Endothelial cell of umbilical vein (primary cell): ENCODE results near the gene GKN2.

Experiments
- POLR2AphosphoS5 ChIP-seq: IDR thresholded peaks from 2 replicates; pipeline ENCODE4 v1.6.1; 2012; ENCODE audit warnings: low read depth, mild to moderate bottlenecking, control low read depth, low read length, moderate library complexity; ENCODE audit not compliant: insufficient read depth
- TF ChIP-seq, protein P1 (sequence below), 2 donors: IDR thresholded peaks; 1 replicate in 1 of 2; 2 replicates in 1 of 2; pipeline ENCODE4 v1.5.1; 2011; ENCODE audit warnings: low read length in 2 of 2, mild to moderate bottlenecking in 2 of 2, moderate library complexity in 2 of 2, control low read depth in 1 of 2, inconsistent platforms in 1 of 2, low read depth in 1 of 2; ENCODE audit not compliant: insufficient read depth in 1 of 2; ENCODE audit errors: extremely low read depth in 1 of 2

DNA sequence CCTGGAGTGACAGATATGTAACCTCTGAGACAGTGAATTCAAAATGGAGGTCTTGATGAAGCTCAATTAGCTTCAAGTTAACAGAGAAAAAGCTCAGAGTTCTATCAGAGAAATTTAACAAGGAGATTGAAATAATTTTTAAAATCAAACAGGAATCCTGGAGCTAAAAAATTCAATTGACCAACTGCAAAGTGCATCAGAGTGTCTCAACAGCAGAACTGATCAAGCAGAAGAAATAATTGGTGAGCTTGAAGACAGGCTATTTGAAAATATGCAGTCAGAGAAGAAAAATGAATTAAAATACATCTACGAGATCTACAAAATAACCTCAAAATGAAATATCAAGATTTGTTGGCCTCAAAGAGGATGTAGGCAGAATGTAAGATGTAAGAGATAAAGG lies 51.1 kb downstream of the GKN2 start:
- no peak for TF ChIP-seq POLR2AphosphoS5
- TF ChIP-seq, protein P1, sequence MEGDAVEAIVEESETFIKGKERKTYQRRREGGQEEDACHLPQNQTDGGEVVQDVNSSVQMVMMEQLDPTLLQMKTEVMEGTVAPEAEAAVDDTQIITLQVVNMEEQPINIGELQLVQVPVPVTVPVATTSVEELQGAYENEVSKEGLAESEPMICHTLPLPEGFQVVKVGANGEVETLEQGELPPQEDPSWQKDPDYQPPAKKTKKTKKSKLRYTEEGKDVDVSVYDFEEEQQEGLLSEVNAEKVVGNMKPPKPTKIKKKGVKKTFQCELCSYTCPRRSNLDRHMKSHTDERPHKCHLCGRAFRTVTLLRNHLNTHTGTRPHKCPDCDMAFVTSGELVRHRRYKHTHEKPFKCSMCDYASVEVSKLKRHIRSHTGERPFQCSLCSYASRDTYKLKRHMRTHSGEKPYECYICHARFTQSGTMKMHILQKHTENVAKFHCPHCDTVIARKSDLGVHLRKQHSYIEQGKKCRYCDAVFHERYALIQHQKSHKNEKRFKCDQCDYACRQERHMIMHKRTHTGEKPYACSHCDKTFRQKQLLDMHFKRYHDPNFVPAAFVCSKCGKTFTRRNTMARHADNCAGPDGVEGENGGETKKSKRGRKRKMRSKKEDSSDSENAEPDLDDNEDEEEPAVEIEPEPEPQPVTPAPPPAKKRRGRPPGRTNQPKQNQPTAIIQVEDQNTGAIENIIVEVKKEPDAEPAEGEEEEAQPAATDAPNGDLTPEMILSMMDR (IDR thresholded peaks at IDR 0.05; ENCODE audit: extremely low read depth in 1 of 2, insufficient read depth in 1 of 2, low read depth in 1 of 2, low read length in 2 of 2), result no peak
